Caco-2 (cell line): Measurements from ENCODE around the gene MRO. TPM values are rescaled to one million over a fixed set of nuclear protein-coding genes. Genes with fewer than 3 reads are reported as not detected.

Experiments used
- BruUV-seq: library from RNA; stranded (reverse); fragments of 400-500 nt; replicated peaks from 2 replicates; lab custom pipeline; 2021; lab: Mats Ljungman, UMichigan
- CTCF ChIA-PET: fragments of 300-600 bp; sonication (Branson Sonifier 250); formaldehyde crosslinking; loops from one replicate; lab custom pipeline; 2022; ENCODE audit warnings: antibody characterized with exemption; lab: Charles Lee
- POLR2A ChIA-PET: fragments of 300-600 bp; sonication (Branson Sonifier 250); formaldehyde crosslinking; loops from one replicate; lab custom pipeline; 2022; ENCODE audit warnings: antibody characterized with exemption; lab: Charles Lee
- DNase-seq, 2 experiments: peaks; one replicate each; pipeline versions ENCODE4 v3.0.0 to v3.0.0-alpha.2; 2020 to 2022
- H3K27me3 ChIP-seq: replicated peaks from 2 replicates; pipeline ENCODE4 v1.6.0; 2011; ENCODE audit warnings: low read length; ENCODE audit not compliant: control insufficient read depth, insufficient read depth
- H3K36me3 ChIP-seq: 2 replicates; pipeline ENCODE4 v1.5.1; 2011; ENCODE audit warnings: low read length; ENCODE audit not compliant: control insufficient read depth, insufficient read depth
- H3K4me1 ChIP-seq: fragments of 250-450 bp; sonication (Bioruptor Pico); 2 replicates; pipeline ENCODE4 v1.5.1; 2020; ENCODE audit warnings: mild to moderate bottlenecking
- H3K4me3 ChIP-seq: 2 replicates; pipeline ENCODE4 v1.5.1; 2011; ENCODE audit warnings: low read depth, mild to moderate bottlenecking, control low read depth, low read length
- H3K9me3 ChIP-seq: fragments of 250-450 bp; sonication (Bioruptor Pico); 2 replicates; pipeline ENCODE4 v1.5.1; 2020; ENCODE audit warnings: mild to moderate bottlenecking, moderate library complexity
- H3K27ac Mint-ChIP-seq: one replicate; pipeline ENCODE4 v1.8.0; 2022; ENCODE audit warnings: mixed read lengths; ENCODE audit not compliant: unreplicated experiment
- H3K27me3 Mint-ChIP-seq: one replicate; pipeline ENCODE4 v1.8.0; 2022; ENCODE audit warnings: mixed read lengths; ENCODE audit not compliant: insufficient read depth, unreplicated experiment
- H3K36me3 Mint-ChIP-seq: one replicate; pipeline ENCODE4 v1.8.0; 2022; ENCODE audit warnings: mild to moderate bottlenecking, mixed read lengths; ENCODE audit not compliant: insufficient read depth, unreplicated experiment
- H3K4me1 Mint-ChIP-seq: one replicate; pipeline ENCODE4 v1.8.0; 2022; ENCODE audit warnings: low read depth, mixed read lengths; ENCODE audit not compliant: unreplicated experiment
- H3K4me3 Mint-ChIP-seq: one replicate; pipeline ENCODE4 v1.8.0; 2022; ENCODE audit warnings: mild to moderate bottlenecking, moderate library complexity, mixed read lengths; ENCODE audit not compliant: unreplicated experiment
- H3K9me3 Mint-ChIP-seq: one replicate; pipeline ENCODE4 v1.8.0; 2022; ENCODE audit warnings: mixed read lengths; ENCODE audit not compliant: unreplicated experiment
- CTCF ChIP-seq, 2 experiments: fragments of 200-600 bp in 1 of 2; IDR thresholded peaks; 1 replicate in 1 of 2; 2 replicates in 1 of 2; pipeline versions ENCODE4 v1.5.1 to v1.8.0; 2011 to 2022; ENCODE audit warnings: antibody characterized with exemption in 1 of 2, control low read depth in 1 of 2, inconsistent platforms in 1 of 2, low read depth in 1 of 2, low read length in 1 of 2, mild to moderate bottlenecking in 1 of 2, moderate library complexity in 1 of 2; ENCODE audit not compliant: insufficient read depth in 1 of 2, severe bottlenecking in 1 of 2, unreplicated experiment in 1 of 2
- intact Hi-C: fragments of 100-400 bp; cut with micrococcal nuclease; formaldehyde crosslinking; loops from one replicate; pipeline ENCODE4 v1.10.0; 2022; ENCODE audit not compliant: unreplicated experiment
- total RNA-seq: library from RNA; stranded (reverse); gene quantifications from 2 replicates; pipeline ENCODE4 v1.2.3, GENCODE V29; 2022

MRO gene
- total RNA-seq, 1 experiment from 2014 or later: not detected

- Mint-ChIP-seq H3K4me3 (no peak overlapping the region), H3K36me3 (no peaks in the 10 kb centered on the region), H3K4me1 (no peaks in the 10 kb centered on the region), H3K27ac (no peak overlapping the region), H3K27me3 (peaks cover 3% of the 10 kb centered on the region), H3K9me3 (no peaks in the 10 kb centered on the region)
- TF ChIP-seq CTCF (IDR thresholded peaks at IDR 0.05; ENCODE audit: insufficient read depth in 1 of 2, low read depth in 1 of 2, low read length in 1 of 2, severe bottlenecking in 1 of 2, unreplicated experiment in 1 of 2): no peak
- Histone ChIP-seq H3K9me3 (no peaks in the 10 kb centered on the region), H3K36me3 (no peaks in the 10 kb centered on the region), H3K27me3 (no peaks in the 10 kb centered on the region), H3K4me3 (no peak overlapping the region), H3K4me1 (no peaks in the 10 kb centered on the region)
- ChIA-PET CTCF (no interaction called here), POLR2A (no interaction called here)
- no peak for DNase-seq
- no TSS peak for BruUV-seq
- intact Hi-C loops: no loop called here
Measured at GRCh38 chr18:50812834-50813233, 7.0 kb downstream of the MRO start.

- Mint-ChIP-seq H3K27me3 (no peaks in the 10 kb centered on the region), H3K9me3 (no peaks in the 10 kb centered on the region), H3K27ac (peak overlapping the region; percentile 46), H3K36me3 (no peaks in the 10 kb centered on the region), H3K4me3 (no peak overlapping the region), H3K4me1 (peaks cover 9% of the 10 kb centered on the region)
- BruUV-seq: no TSS peak
- ChIA-PET CTCF (no interaction called here), POLR2A (no interaction called here)
- no peaks in the 10 kb centered on the region for H3K27me3 ChIP-seq
- peaks cover 11% of the 10 kb centered on the region for H3K4me1 ChIP-seq
- intact Hi-C loops: no loop called here
- H3K36me3 ChIP-seq: no peaks in the 10 kb centered on the region
- no peak overlapping the region for H3K4me3 ChIP-seq
- DNase-seq: no peak
- no peaks in the 10 kb centered on the region for H3K9me3 ChIP-seq
- TF ChIP-seq CTCF (IDR thresholded peaks at IDR 0.05; ENCODE audit: insufficient read depth in 1 of 2, low read depth in 1 of 2, low read length in 1 of 2, severe bottlenecking in 1 of 2, unreplicated experiment in 1 of 2): no peak
Measured at GRCh38 chr18:50807176-50807575, 12.6 kb downstream of the MRO start.

- POLR2A ChIA-PET: no interaction called here
- H3K27me3 Mint-ChIP-seq: no peaks in the 10 kb centered on the region
Measured at GRCh38 chr18:50806208-50806616, 13.6 kb downstream of the MRO start.

More at GRCh38 chr18:50806208-50806616, 13.6 kb downstream of the MRO start:
- peaks cover 9% of the 10 kb centered on the region for H3K4me1 Mint-ChIP-seq
- no peak overlapping the region for H3K4me3 ChIP-seq
- intact Hi-C loops: no loop called here
- H3K27ac Mint-ChIP-seq: no peak overlapping the region
- CTCF ChIA-PET: no interaction called here
- no peaks in the 10 kb centered on the region for H3K36me3 Mint-ChIP-seq
- H3K9me3 Mint-ChIP-seq: no peaks in the 10 kb centered on the region
- peaks cover 11% of the 10 kb centered on the region for H3K4me1 ChIP-seq
- no peaks in the 10 kb centered on the region for H3K9me3 ChIP-seq
- BruUV-seq: no TSS peak
- H3K36me3 ChIP-seq: no peaks in the 10 kb centered on the region
- H3K4me3 Mint-ChIP-seq: no peak overlapping the region
- no peaks in the 10 kb centered on the region for H3K27me3 ChIP-seq
- no peak for TF ChIP-seq CTCF (IDR thresholded peaks at IDR 0.05; ENCODE audit: insufficient read depth in 1 of 2, low read depth in 1 of 2, low read length in 1 of 2, severe bottlenecking in 1 of 2, unreplicated experiment in 1 of 2)
- peak; percentile 51 to 81 for DNase-seq
